GM12891 (cell line): ENCODE data around the gene TIAL1.
"Not testable (repeated sequence)": the region's sequence is repeated elsewhere in the genome, so short reads cannot be mapped to it uniquely, and the experiment has no call there.

Experiments used
- DNase-seq: peaks from one replicate; pipeline ENCODE4 v3.0.0; 2011; ENCODE audit warnings: low spot score; ENCODE audit not compliant: insufficient read length
- FAIRE-seq: peaks from 2 replicates; lab custom pipeline; 2011; peaks lifted over from hg19 to GRCh38; lab: Jason Lieb, UNC
- PAX5 ChIP-seq: IDR thresholded peaks from 2 replicates; pipeline ENCODE4 v1.6.1; 2011; ENCODE audit warnings: low read length, moderate library complexity, mild to moderate bottlenecking; ENCODE audit not compliant: insufficient read depth, severe bottlenecking
- POLR2A ChIP-seq: IDR thresholded peaks from 2 replicates; pipeline ENCODE4 v1.6.1; 2011; ENCODE audit warnings: low read depth, low read length, control low read depth
- POLR2AphosphoS5 ChIP-seq: IDR thresholded peaks from 2 replicates; pipeline ENCODE4 v1.6.1; 2011; ENCODE audit warnings: low read depth, low read length, control low read depth
- POU2F2 ChIP-seq: IDR thresholded peaks from 2 replicates; pipeline ENCODE4 v1.6.1; 2011; ENCODE audit warnings: low read depth, mild to moderate bottlenecking, control low read depth, low read length, moderate library complexity
- SPI1 ChIP-seq: IDR thresholded peaks from 2 replicates; pipeline ENCODE4 v1.6.1; 2011; ENCODE audit warnings: low read depth, low read length, control low read depth
- TAF1 ChIP-seq: IDR thresholded peaks from 2 replicates; pipeline ENCODE4 v1.6.1; 2011; ENCODE audit warnings: low read depth, low read length, control low read depth

TIAL1 gene

GRCh38 chr10:119638982-119639381, 42.2 kb upstream of the TIAL1 start:
- no peak for FAIRE-seq
- TF ChIP-seq PAX5 (no peak), SPI1 (no peak), TAF1 (no peak), POLR2A (no peak), POLR2AphosphoS5 (no peak), POU2F2 (no peak)
- DNase-seq: no peak

GRCh38 chr10:119637631-119638030, 40.9 kb upstream of the TIAL1 start:
- DNase-seq (no peak), FAIRE-seq (no peak)
- no peak for TF ChIP-seq POU2F2
- no peak for TF ChIP-seq PAX5
- no peak for TF ChIP-seq POLR2A
- TF ChIP-seq TAF1: no peak
- no peak for TF ChIP-seq POLR2AphosphoS5
- TF ChIP-seq SPI1: no peak

GRCh38 chr10:119634219-119634544, 37.4 kb upstream of the TIAL1 start:
- no peak for FAIRE-seq
- TF ChIP-seq PAX5 (no peak), POU2F2 (no peak), SPI1 (no peak), POLR2A (no peak), POLR2AphosphoS5 (no peak), TAF1 (no peak)

GRCh38 chr10:119633538-119634218, 36.9 kb upstream of the TIAL1 start:
- DNase-seq (no peak), FAIRE-seq (no peak)
- TF ChIP-seq PAX5 (no peak), POLR2A (no peak), TAF1 (no peak)

More at GRCh38 chr10:119634219-119634544, 37.4 kb upstream of the TIAL1 start:
- no peak for DNase-seq

- DNase-seq (no peak), FAIRE-seq (no peak)
- no peak for TF ChIP-seq TAF1
- TF ChIP-seq SPI1: no peak
Measured at GRCh38 chr10:119630300-119630699, 33.5 kb upstream of the TIAL1 start.

- no peak for TF ChIP-seq POLR2A
- FAIRE-seq (no peak), DNase-seq (no peak)
Measured at GRCh38 chr10:119625570-119626280, 29.0 kb upstream of the TIAL1 start.

- DNase-seq: no peak
- FAIRE-seq: no peak
- no peak for TF ChIP-seq SPI1
- TF ChIP-seq PAX5: no peak
- no peak for TF ChIP-seq TAF1
- no peak for TF ChIP-seq POLR2A
- TF ChIP-seq POU2F2: no peak
- no peak for TF ChIP-seq POLR2AphosphoS5
Measured at GRCh38 chr10:119621078-119621384, 24.3 kb upstream of the TIAL1 start.

GRCh38 chr10:119620241-119621077, 23.7 kb upstream of the TIAL1 start:
- TF ChIP-seq PAX5 (no peak), POLR2AphosphoS5 (no peak), SPI1 (no peak), TAF1 (no peak), POU2F2 (no peak), POLR2A (no peak)
- no peak for DNase-seq
- no peak for FAIRE-seq

GRCh38 chr10:119619811-119620210, 23.0 kb upstream of the TIAL1 start:
- FAIRE-seq, DNase-seq: not testable (repeated sequence)

GRCh38 chr10:119619215-119619614, 22.5 kb upstream of the TIAL1 start:
- no peak for DNase-seq
- TF ChIP-seq POU2F2: no peak
- TF ChIP-seq TAF1: no peak
- no peak for TF ChIP-seq POLR2AphosphoS5
- no peak for TF ChIP-seq POLR2A
- no peak for TF ChIP-seq SPI1
- TF ChIP-seq PAX5: no peak
- no peak for FAIRE-seq
